Measurements from ENCODE around the gene MT2A. TPM values are rescaled to one million over a fixed set of nuclear protein-coding genes. Genes with fewer than 3 reads are reported as not detected.

MT2A gene
- total and polyA plus RNA-seq, 2 experiments from 2014 or later = 211 to 3,441 TPM

- H4K20me1 ChIP-seq (ENCODE audit: insufficient read depth) = no peaks in the 10 kb centered on the region
- no peaks in the 10 kb centered on the region for H3K79me2 ChIP-seq (ENCODE audit: insufficient read depth)
- no peaks in the 10 kb centered on the region for H3F3A ChIP-seq (ENCODE audit: insufficient read depth)
- 82 to 100% methylated on average over 2 of the region's 2 CpGs for WGBS, 2 experiments (ENCODE audit: low coverage in 1 of 2, low lambda C conversion rate in 2 of 2, missing lambda C conversion rate in 2 of 2)
- H3K9ac ChIP-seq = no peak overlapping the region
- no peak overlapping the region for H3K27ac ChIP-seq
- no peaks in the 10 kb centered on the region for H3K9me2 ChIP-seq (ENCODE audit: insufficient read depth)
- in situ Hi-C loops (cut with MboI) = no loop called here
- H3K4me1 ChIP-seq (ENCODE audit: insufficient read depth) = no peaks in the 10 kb centered on the region
- H3K36me3 ChIP-seq (ENCODE audit: low read depth) = no peaks in the 10 kb centered on the region
- no peak overlapping the region for H3K4me3 ChIP-seq
- TF ChIP-seq EZH2phosphoT487 (IDR thresholded peaks at IDR 0.05; ENCODE audit: insufficient read depth, low read depth) (no peak), EZH2 (IDR thresholded peaks at IDR 0.05; ENCODE audit: insufficient read depth, poor library complexity, severe bottlenecking) (no peak)
- DNase-seq = no peak
- H2AFZ ChIP-seq = no peak overlapping the region
- peaks cover 12% of the 10 kb centered on the region for H3K27me3 ChIP-seq (replicated peaks; ENCODE audit: insufficient read depth)
- H3K9me3 ChIP-seq (ENCODE audit: low read depth) = no peaks in the 10 kb centered on the region
- no peak overlapping the region for H3K4me2 ChIP-seq (ENCODE audit: unreplicated experiment)
Measured at GRCh38 chr16:56649271-56649670, 40.9 kb downstream of the MT2A start.

- no peaks in the 10 kb centered on the region for H3K79me2 ChIP-seq (ENCODE audit: insufficient read depth)
- no peaks in the 10 kb centered on the region for H3K9me2 ChIP-seq (ENCODE audit: insufficient read depth)
- no peak overlapping the region for H2AFZ ChIP-seq
- H3K27me3 ChIP-seq (replicated peaks; ENCODE audit: insufficient read depth) = peaks cover 12% of the 10 kb centered on the region
- no peaks in the 10 kb centered on the region for H3F3A ChIP-seq (ENCODE audit: insufficient read depth)
- no peaks in the 10 kb centered on the region for H3K4me1 ChIP-seq (ENCODE audit: insufficient read depth)
- H3K36me3 ChIP-seq (ENCODE audit: low read depth) = no peaks in the 10 kb centered on the region
- no peaks in the 10 kb centered on the region for H4K20me1 ChIP-seq (ENCODE audit: insufficient read depth)
- 67 to 68% methylated on average over 3 of the region's 3 CpGs for WGBS, 2 experiments (ENCODE audit: low coverage in 1 of 2, low lambda C conversion rate in 2 of 2, missing lambda C conversion rate in 2 of 2)
- H3K9ac ChIP-seq = no peak overlapping the region
- DNase-seq = no peak
- H3K9me3 ChIP-seq (ENCODE audit: low read depth) = no peaks in the 10 kb centered on the region
- no peak for TF ChIP-seq EZH2phosphoT487 (IDR thresholded peaks at IDR 0.05; ENCODE audit: insufficient read depth, low read depth)
- no peak for TF ChIP-seq EZH2 (IDR thresholded peaks at IDR 0.05; ENCODE audit: insufficient read depth, poor library complexity, severe bottlenecking)
- no peak overlapping the region for H3K4me3 ChIP-seq
- in situ Hi-C loops (cut with MboI) = no loop called here
- H3K4me2 ChIP-seq (ENCODE audit: unreplicated experiment) = no peak overlapping the region
- H3K27ac ChIP-seq = no peak overlapping the region
Measured at GRCh38 chr16:56649820-56650219, 41.4 kb downstream of the MT2A start.

GRCh38 chr16:56651586-56651985, 43.2 kb downstream of the MT2A start, which contains the start of gene MT1B:
MT1B (plus strand) TSS chr16:56651886; CDS start chr16:56651954, 68 bp downstream.
- Histone ChIP-seq H3K4me3 (no peak within 1 kb of the TSS), H3K36me3 (ENCODE audit: low read depth) (no peaks in the 10 kb centered on the region), H3K4me2 (ENCODE audit: unreplicated experiment) (no peak within 1 kb of the TSS), H3K9me2 (ENCODE audit: insufficient read depth) (no peaks in the 10 kb centered on the region), H3F3A (ENCODE audit: insufficient read depth) (no peaks in the 10 kb centered on the region), H2AFZ (no peak within 1 kb of the TSS), H3K9me3 (ENCODE audit: low read depth) (no peaks in the 10 kb centered on the region), H3K4me1 (ENCODE audit: insufficient read depth) (no peaks in the 10 kb centered on the region), H3K27ac (no peak within 1 kb of the TSS), H3K79me2 (ENCODE audit: insufficient read depth) (no peaks in the 10 kb centered on the region), H3K9ac (no peak within 1 kb of the TSS), H4K20me1 (ENCODE audit: insufficient read depth) (no peaks in the 10 kb centered on the region), H3K27me3 (replicated peaks; ENCODE audit: insufficient read depth) (peaks cover 12% of the 10 kb centered on the region)
- in situ Hi-C loops (cut with MboI) = no loop called here
- TF ChIP-seq EZH2phosphoT487 (IDR thresholded peaks at IDR 0.05; ENCODE audit: insufficient read depth, low read depth) (no peak), EZH2 (IDR thresholded peaks at IDR 0.05; ENCODE audit: insufficient read depth, poor library complexity, severe bottlenecking) (no peak)
- DNase-seq = no peak
- 67 to 80% methylated on average over 7 of the region's 7 CpGs for WGBS, 2 experiments (ENCODE audit: low coverage in 1 of 2, low lambda C conversion rate in 2 of 2, missing lambda C conversion rate in 2 of 2)

GRCh38 chr16:56652600-56652999, 44.2 kb downstream of the MT2A start:
- no peak overlapping the region for H3K4me2 ChIP-seq (ENCODE audit: unreplicated experiment)
- 71 to 85% methylated on average over 1 of the region's 1 CpG for WGBS, 2 experiments (ENCODE audit: low coverage in 1 of 2, low lambda C conversion rate in 2 of 2, missing lambda C conversion rate in 2 of 2)
- no peak for DNase-seq
- no peak overlapping the region for H3K9ac ChIP-seq
- in situ Hi-C loops (cut with MboI) = no loop called here
- H3K27ac ChIP-seq = no peak overlapping the region
- H3K79me2 ChIP-seq (ENCODE audit: insufficient read depth) = no peaks in the 10 kb centered on the region
- no peaks in the 10 kb centered on the region for H3K36me3 ChIP-seq (ENCODE audit: low read depth)
- no peaks in the 10 kb centered on the region for H4K20me1 ChIP-seq (ENCODE audit: insufficient read depth)
- no peaks in the 10 kb centered on the region for H3K4me1 ChIP-seq (ENCODE audit: insufficient read depth)
- no peaks in the 10 kb centered on the region for H3K9me2 ChIP-seq (ENCODE audit: insufficient read depth)
- H3K9me3 ChIP-seq (ENCODE audit: low read depth) = no peaks in the 10 kb centered on the region
- H3K4me3 ChIP-seq = no peak overlapping the region
- H3F3A ChIP-seq (ENCODE audit: insufficient read depth) = no peaks in the 10 kb centered on the region
- H2AFZ ChIP-seq = no peak overlapping the region
- no peak for TF ChIP-seq EZH2 (IDR thresholded peaks at IDR 0.05; ENCODE audit: insufficient read depth, poor library complexity, severe bottlenecking)
- TF ChIP-seq EZH2phosphoT487 (IDR thresholded peaks at IDR 0.05; ENCODE audit: insufficient read depth, low read depth) = no peak
- H3K27me3 ChIP-seq (replicated peaks; ENCODE audit: insufficient read depth) = peaks cover 7% of the 10 kb centered on the region

- TF ChIP-seq EZH2 (IDR thresholded peaks at IDR 0.05; ENCODE audit: insufficient read depth, poor library complexity, severe bottlenecking) (no peak), EZH2phosphoT487 (IDR thresholded peaks at IDR 0.05; ENCODE audit: insufficient read depth, low read depth) (no peak)
- Histone ChIP-seq H3K9ac (no peak overlapping the region), H2AFZ (no peak overlapping the region), H3F3A (ENCODE audit: insufficient read depth) (no peaks in the 10 kb centered on the region), H3K9me2 (ENCODE audit: insufficient read depth) (no peaks in the 10 kb centered on the region), H3K4me1 (ENCODE audit: insufficient read depth) (no peaks in the 10 kb centered on the region), H3K79me2 (ENCODE audit: insufficient read depth) (no peaks in the 10 kb centered on the region), H3K36me3 (ENCODE audit: low read depth) (no peaks in the 10 kb centered on the region), H3K27me3 (replicated peaks; ENCODE audit: insufficient read depth) (peaks cover under 1% of the 10 kb centered on the region; the same call in 1 of the 2 replicates), H3K27ac (no peak overlapping the region), H3K9me3 (ENCODE audit: low read depth) (no peaks in the 10 kb centered on the region), H3K4me3 (no peak overlapping the region), H3K4me2 (ENCODE audit: unreplicated experiment) (no peak overlapping the region), H4K20me1 (ENCODE audit: insufficient read depth) (no peaks in the 10 kb centered on the region)
- no peak for DNase-seq
- 61 to 67% methylated on average over 7 of the region's 7 CpGs for WGBS, 2 experiments (ENCODE audit: low coverage in 1 of 2, low lambda C conversion rate in 2 of 2, missing lambda C conversion rate in 2 of 2)
- in situ Hi-C loops (cut with MboI) = no loop called here
Measured at GRCh38 chr16:56653218-56653617, 44.8 kb downstream of the MT2A start.

Measured in GM23248 (cell line).